DOHH2 (cell line): ENCODE results near the gene TPCN2.

Experiments
- H3F3A ChIP-seq: fragments of 200-600 bp; sonication (generic), shearing (Covaris generic); 2 replicates; pipeline ENCODE4 v1.6.0; 2016; ENCODE audit warnings: antibody characterized with exemption, mild to moderate bottlenecking; ENCODE audit not compliant: control insufficient read depth, insufficient read depth
- H3K27ac ChIP-seq: fragments of 200-600 bp; sonication (generic); 2 replicates; pipeline ENCODE4 v1.5.1; 2014; ENCODE audit warnings: low read depth, mild to moderate bottlenecking, low read length, moderate library complexity
- H3K27me3 ChIP-seq: fragments of 200-600 bp; sonication (generic); 2 replicates; pipeline ENCODE4 v1.6.1; 2014; ENCODE audit warnings: mild to moderate bottlenecking, low read length, mixed read lengths; ENCODE audit not compliant: control insufficient read depth
- H3K36me3 ChIP-seq: fragments of 200-600 bp; sonication (generic); 2 replicates; pipeline ENCODE4 v1.6.1; 2014; ENCODE audit warnings: mild to moderate bottlenecking, low read length, moderate library complexity, mixed read lengths; ENCODE audit not compliant: control insufficient read depth
- H3K4me1 ChIP-seq: fragments of 200-600 bp; sonication (generic); 2 replicates; pipeline ENCODE4 v1.6.1; 2014; ENCODE audit warnings: mild to moderate bottlenecking, low read length, mixed read lengths; ENCODE audit not compliant: control insufficient read depth
- H3K4me2 ChIP-seq: fragments of 200-600 bp; sonication (generic); 2 replicates; pipeline ENCODE4 v1.6.0; 2014; ENCODE audit warnings: mild to moderate bottlenecking, low read length, moderate library complexity
- H3K4me3 ChIP-seq: fragments of 200-600 bp; sonication (generic); 2 replicates; pipeline ENCODE4 v1.5.1; 2014; ENCODE audit warnings: mild to moderate bottlenecking, low read length, mixed read lengths
- H3K79me2 ChIP-seq: fragments of 200-600 bp; sonication (generic); 2 replicates; pipeline ENCODE4 v1.6.1; 2014; ENCODE audit warnings: mild to moderate bottlenecking, low read length, mixed read lengths; ENCODE audit not compliant: control insufficient read depth
- H3K9me2 ChIP-seq: fragments of 200-600 bp; sonication (generic); replicated peaks from 2 replicates; pipeline ENCODE4 v1.6.1; 2014; ENCODE audit warnings: mild to moderate bottlenecking, low read length, mixed read lengths; ENCODE audit not compliant: control insufficient read depth
- H3K9me3 ChIP-seq: fragments of 200-600 bp; sonication (generic); 2 replicates; pipeline ENCODE4 v1.6.1; 2014; ENCODE audit warnings: antibody characterized with exemption, low read length, mixed read lengths; ENCODE audit not compliant: control insufficient read depth, insufficient read depth
- H4K20me1 ChIP-seq: fragments of 200-600 bp; sonication (generic); 2 replicates; pipeline ENCODE4 v1.6.0; 2014; ENCODE audit warnings: low read depth, mild to moderate bottlenecking, antibody characterized with exemption, low read length, moderate library complexity; ENCODE audit not compliant: control insufficient read depth, insufficient read depth
- CTCF ChIP-seq: fragments of 200-600 bp; sonication (generic); IDR thresholded peaks from one replicate; pipeline ENCODE4 v1.5.1; 2014; ENCODE audit warnings: antibody characterized with exemption, mild to moderate bottlenecking, low read depth, low read length; ENCODE audit not compliant: poor library complexity, severe bottlenecking
- EZH2phosphoT487 ChIP-seq: fragments of 200-600 bp; sonication (generic); IDR thresholded peaks from 2 replicates; pipeline ENCODE4 v1.6.1; 2017; ENCODE audit warnings: borderline replicate concordance, mild to moderate bottlenecking, antibody characterized with exemption, low read length, moderate library complexity, mixed read lengths

Gene TPCN2

DNA sequence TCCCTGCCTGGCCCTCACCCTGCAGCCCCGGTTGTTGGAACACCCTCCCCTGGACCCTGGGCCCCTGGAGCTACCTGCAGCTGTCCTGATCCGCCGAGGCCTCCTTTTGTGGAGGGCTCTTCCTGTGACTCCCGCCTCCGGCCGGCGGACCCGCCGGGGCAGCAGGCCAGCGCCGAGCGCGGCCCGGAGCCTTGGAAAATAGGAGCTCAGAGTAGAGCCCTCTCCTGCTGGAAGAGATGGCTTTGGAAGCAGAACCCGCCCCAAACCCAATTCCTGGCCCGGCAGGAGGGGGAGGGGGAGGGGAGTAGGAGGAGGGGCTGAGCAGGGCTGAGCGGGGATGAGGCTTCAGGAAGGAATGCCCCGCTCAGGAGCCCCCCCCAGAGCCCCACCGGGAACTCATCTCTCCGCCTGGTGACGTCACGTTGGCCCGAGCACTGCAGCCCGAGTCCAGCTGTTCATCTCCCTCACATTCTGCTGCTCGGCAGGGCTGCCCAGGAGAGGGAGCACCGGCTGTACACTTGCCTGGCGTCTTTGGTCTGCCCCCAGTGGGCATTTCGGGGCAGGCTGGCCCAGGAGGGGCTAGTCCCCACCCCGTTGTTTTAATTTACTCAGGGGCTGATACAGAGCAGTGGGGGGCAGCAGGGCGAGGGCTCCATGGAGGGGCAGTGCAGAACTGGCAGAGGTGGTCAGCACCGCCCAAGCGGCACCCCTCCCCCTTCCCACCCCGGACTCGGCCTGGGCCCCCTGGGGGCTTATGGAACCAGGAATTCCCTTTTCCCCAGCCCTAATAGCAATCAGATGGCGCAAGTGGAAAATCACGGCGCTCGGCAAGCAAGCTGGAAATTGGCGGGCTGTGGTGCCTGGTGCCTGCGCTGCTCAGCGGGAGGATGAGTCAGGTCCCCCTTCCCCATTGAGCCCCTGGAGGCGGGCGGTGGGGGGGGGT lies 35.5 kb upstream of the TPCN2 start, which contains the start of gene MRGPRF:
TSS of gene MRGPRF (minus strand) at position 238 of the 943 bp plus-strand sequence. CDS start 3,345 bp downstream, outside the sequence.
- Histone ChIP-seq H3K27ac (no peak within 1 kb of the TSS), H3K9me2 (no peaks in the 10 kb centered on the region), H3K4me2 (no peak within 1 kb of the TSS), H3K4me3 (no peak within 1 kb of the TSS), H3K9me3 (no peaks in the 10 kb centered on the region), H3K79me2 (no peaks in the 10 kb centered on the region), H3K36me3 (no peaks in the 10 kb centered on the region), H3K27me3 (peaks cover 4% of the 10 kb centered on the region; the same call in 1 of the 2 replicates), H3K4me1 (no peaks in the 10 kb centered on the region), H3F3A (no peaks in the 10 kb centered on the region), H4K20me1 (no peaks in the 10 kb centered on the region)
- TF ChIP-seq EZH2phosphoT487 (no peak), CTCF (no peak)

DNA sequence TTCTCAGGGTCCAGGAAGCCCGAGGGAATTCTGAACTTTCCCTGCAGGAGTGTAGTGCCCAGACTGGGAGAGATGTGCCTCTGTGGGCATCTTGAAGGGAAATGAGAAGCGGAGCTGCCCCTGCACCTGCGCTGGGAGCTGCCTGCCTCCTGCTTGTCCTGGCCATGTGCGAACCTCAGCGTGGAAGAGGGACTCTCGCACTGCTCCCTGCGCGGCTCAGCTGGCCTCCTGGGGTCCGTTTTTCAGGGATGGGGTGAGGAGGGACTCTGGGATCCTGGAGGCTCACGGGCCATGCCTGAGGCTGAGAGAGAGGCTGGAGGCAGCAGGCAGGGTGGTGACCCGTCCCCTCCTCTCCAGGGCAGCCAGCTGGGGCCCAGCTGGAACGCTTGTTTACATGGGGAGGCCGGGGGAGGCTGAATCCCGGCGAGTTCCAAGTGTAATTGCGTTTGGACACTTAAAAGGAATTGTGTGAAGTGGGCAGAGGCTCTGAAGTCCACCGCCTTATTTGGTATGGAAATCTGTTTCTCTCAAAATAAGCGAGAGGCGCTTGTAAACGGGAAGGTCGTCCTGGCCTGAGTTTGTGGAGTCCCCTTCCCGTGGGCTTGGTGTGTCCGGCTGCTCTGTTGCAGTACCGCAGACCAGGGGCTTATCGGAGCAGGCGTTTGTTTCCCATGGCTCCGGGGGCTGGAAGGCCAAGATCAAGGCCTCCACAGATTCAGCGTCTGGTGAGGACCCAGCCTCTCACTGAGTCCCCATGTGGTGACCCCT lies 34.5 kb upstream of the TPCN2 start:
- no peaks in the 10 kb centered on the region for H3K9me2 ChIP-seq
- no peak overlapping the region for H3K4me2 ChIP-seq
- no peaks in the 10 kb centered on the region for H3K9me3 ChIP-seq
- no peaks in the 10 kb centered on the region for H3K79me2 ChIP-seq
- H3K4me3 ChIP-seq = no peak overlapping the region
- no peaks in the 10 kb centered on the region for H3K4me1 ChIP-seq
- H3K27me3 ChIP-seq = peaks cover 4% of the 10 kb centered on the region; the same call in 1 of the 2 replicates
- H4K20me1 ChIP-seq = no peaks in the 10 kb centered on the region
- TF ChIP-seq EZH2phosphoT487 (no peak), CTCF (no peak)
- H3K27ac ChIP-seq = no peak overlapping the region
- no peaks in the 10 kb centered on the region for H3K36me3 ChIP-seq
- H3F3A ChIP-seq = no peaks in the 10 kb centered on the region

DNA sequence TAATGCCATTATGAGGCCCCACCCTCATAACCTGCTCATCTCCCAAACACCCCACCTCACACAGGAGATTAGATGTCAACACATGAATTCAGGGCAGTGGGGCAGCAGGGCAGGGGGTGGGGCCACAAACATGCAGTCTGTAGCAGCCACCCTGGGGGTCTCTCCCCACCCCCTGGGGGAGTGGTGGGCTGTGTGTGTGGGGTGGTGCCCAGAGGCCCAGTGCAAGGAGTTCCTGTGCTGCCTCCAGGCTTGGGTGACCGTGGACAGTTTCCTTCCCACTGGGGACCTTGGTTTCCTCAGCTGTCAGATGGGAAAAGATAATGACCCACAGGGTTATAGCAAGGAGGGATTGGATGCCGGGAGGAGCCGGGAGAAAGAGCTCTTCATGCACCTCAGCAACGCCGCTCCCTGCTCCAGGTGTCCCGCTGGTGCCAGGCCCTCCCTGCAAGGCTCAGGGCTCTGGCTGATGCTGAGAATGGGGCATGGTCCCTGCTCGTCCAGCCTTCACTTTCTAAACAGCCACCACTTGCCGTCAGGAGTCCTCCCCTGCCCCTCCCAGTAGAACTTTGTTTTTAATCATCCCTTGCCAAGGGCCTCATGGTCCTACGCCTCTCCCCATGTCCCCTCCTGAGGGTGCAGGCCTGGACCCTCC lies 33.7 kb upstream of the TPCN2 start:
- H3K4me1 ChIP-seq = no peaks in the 10 kb centered on the region

More for the DNA sequence above, 33.7 kb upstream of the TPCN2 start:
- Histone ChIP-seq H3K27ac (no peak overlapping the region), H3K4me3 (no peak overlapping the region), H3K9me3 (no peaks in the 10 kb centered on the region), H3K27me3 (peaks cover 4% of the 10 kb centered on the region; the same call in 1 of the 2 replicates), H3K79me2 (no peaks in the 10 kb centered on the region), H3F3A (no peaks in the 10 kb centered on the region), H3K4me2 (no peak overlapping the region), H3K9me2 (no peaks in the 10 kb centered on the region), H3K36me3 (no peaks in the 10 kb centered on the region), H4K20me1 (no peaks in the 10 kb centered on the region)
- no peak for TF ChIP-seq EZH2phosphoT487
- TF ChIP-seq CTCF = no peak
